Heart left ventricle (tissue), 13 donors: Measurements from ENCODE around the gene ADGRG1.

Experiments
- POLR2A ChIP-seq, 2 donors: fragments of 450-650 bp; IDR thresholded peaks; one replicate each; pipeline ENCODE4 v1.6.1; 2017; ENCODE audit warnings: antibody characterized with exemption in 2 of 2, mild to moderate bottlenecking in 2 of 2, moderate library complexity in 2 of 2
- TF ChIP-seq, protein P1 (sequence below), 12 donors: fragments of 200-600 bp; sonication (generic) in 4 of 12; IDR thresholded peaks; one replicate each; pipeline versions ENCODE4 v1.5.0 to v1.8.0; 2018 to 2022; ENCODE audit warnings: antibody characterized with exemption in 12 of 12, mild to moderate bottlenecking in 5 of 12
- donor health status: ischemic (EF 13 %, LVEDD 7.1; RV severe dilation, severe dysfunction).
- donor health status: DM: no; HTN: yes; CAD: no.
- donor health status: DM: no; HTN: no; CAD: no.
- donor health status: ischemic (EF 25% LVEDD 6.9; RV normal size, moderate dysfunction).
- donor health status: ischemic (EF 25% LVEDD 5.7; RV mildly dilated, moderate dysfunction).
- donor health status: ischemic (EF 35%, LVEDD 5.7; RV mildly dilated, moderate dysfunction).
- donor health status: nonischemic (EF 11% LVEDD 7.7; RV severe dilation, severe dysfunction).
- donor health status: DM: yes; HTN: yes; CAD: no.
- donor health status: PGD.
- donor health status: ischemic (EF 29% LVEDD 5.4; RV normal size, mild dysfunction).
- donor health status: nonischemic (EF 23%, LVEDD 6.1; RV moderate dilation, normal function).

DNA sequence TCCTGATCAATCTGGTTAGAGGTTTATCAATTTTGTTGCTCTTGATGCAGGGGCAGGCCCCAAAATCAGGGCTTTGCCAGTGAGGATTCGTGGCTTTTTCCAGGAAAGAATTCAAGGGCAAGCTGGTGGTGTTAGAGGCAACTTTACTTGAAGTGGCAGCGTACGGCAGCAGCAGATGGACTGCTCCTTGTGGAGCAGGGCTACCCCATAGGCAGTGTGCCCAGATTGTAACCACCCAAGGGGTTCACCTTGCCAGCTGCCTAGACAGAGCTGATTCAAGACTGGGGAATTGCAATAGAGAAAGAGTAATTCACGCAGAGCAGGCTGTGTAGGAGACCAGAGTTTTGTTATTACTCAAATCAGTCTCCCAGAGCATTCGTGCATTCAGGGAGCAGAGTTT is 82.9 kb downstream of the ADGRG1 start:
- no peak for TF ChIP-seq POLR2A (IDR thresholded peaks at IDR 0.05)
- TF ChIP-seq, protein P1, sequence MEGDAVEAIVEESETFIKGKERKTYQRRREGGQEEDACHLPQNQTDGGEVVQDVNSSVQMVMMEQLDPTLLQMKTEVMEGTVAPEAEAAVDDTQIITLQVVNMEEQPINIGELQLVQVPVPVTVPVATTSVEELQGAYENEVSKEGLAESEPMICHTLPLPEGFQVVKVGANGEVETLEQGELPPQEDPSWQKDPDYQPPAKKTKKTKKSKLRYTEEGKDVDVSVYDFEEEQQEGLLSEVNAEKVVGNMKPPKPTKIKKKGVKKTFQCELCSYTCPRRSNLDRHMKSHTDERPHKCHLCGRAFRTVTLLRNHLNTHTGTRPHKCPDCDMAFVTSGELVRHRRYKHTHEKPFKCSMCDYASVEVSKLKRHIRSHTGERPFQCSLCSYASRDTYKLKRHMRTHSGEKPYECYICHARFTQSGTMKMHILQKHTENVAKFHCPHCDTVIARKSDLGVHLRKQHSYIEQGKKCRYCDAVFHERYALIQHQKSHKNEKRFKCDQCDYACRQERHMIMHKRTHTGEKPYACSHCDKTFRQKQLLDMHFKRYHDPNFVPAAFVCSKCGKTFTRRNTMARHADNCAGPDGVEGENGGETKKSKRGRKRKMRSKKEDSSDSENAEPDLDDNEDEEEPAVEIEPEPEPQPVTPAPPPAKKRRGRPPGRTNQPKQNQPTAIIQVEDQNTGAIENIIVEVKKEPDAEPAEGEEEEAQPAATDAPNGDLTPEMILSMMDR (IDR thresholded peaks at IDR 0.05): no peak
